ENCODE results near the gene GP1BA.
"Not testable (repeated sequence)": the region's sequence is repeated elsewhere in the genome, so short reads cannot be mapped to it uniquely, and the experiment has no call there.

GP1BA gene

GRCh38 chr17:4919511-4920047, 12.5 kb upstream of the GP1BA start:
- Histone ChIP-seq H3K27me3 (ENCODE audit: control insufficient read depth in 1 of 2, insufficient read depth in 2 of 2, low read length in 2 of 2) (no peaks in the 10 kb centered on the region), H3K9me3 (ENCODE audit: control insufficient read depth in 1 of 2, low read length in 2 of 2) (no peaks in the 10 kb centered on the region), H3K9ac (ENCODE audit: low read depth in 1 of 2, low read length in 2 of 2) (no peak overlapping the region), H3K27ac (ENCODE audit: low read depth, low read length) (no peak overlapping the region), H3K4me1 (ENCODE audit: control insufficient read depth in 1 of 2, insufficient read depth in 2 of 2, low read length in 2 of 2) (no peaks in the 10 kb centered on the region), H3K4me3 (ENCODE audit: low read depth in 1 of 2, low read length in 2 of 2) (no peak overlapping the region), H3K36me3 (ENCODE audit: control insufficient read depth in 1 of 2, insufficient read depth in 2 of 2, low read length in 2 of 2) (no peaks in the 10 kb centered on the region)

DNA sequence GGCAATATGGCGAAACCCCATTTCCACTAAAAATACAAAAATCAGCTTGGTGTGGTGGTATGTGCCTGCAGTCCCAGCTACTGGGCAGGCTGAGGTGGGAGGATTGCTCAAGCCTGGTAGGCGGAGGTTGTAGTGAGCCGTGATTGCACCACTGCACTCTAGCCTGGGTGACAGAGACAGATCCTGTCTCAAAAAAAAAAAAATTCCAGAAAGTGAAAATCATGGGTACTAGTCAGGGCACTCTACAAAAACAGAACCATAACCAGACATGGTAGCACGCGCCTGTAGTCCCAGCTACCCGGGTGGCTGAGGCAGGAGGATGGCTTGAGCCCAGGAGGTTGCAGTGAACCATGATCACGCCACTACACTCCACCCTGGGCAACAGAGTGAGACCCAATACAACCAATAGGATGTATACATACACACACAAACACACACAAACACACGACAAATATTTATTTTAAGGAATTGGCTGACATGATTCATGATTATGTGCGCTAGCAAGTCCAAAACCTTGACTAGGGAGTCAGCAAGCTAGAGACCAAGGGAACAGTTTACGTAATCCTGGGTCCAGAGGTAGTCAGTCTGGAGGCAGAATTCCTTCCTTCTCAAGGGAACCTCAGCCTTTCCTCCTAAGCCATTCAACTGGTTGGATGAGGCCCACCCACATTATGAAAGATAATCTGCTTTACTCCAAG, 11.6 kb upstream of the GP1BA start:
- no peaks in the 10 kb centered on the region for H3K27me3 ChIP-seq (ENCODE audit: control insufficient read depth in 1 of 2, insufficient read depth in 2 of 2, low read length in 2 of 2)
- H3K9ac ChIP-seq (ENCODE audit: low read depth in 1 of 2, low read length in 2 of 2): no peak overlapping the region
- H3K36me3 ChIP-seq (ENCODE audit: control insufficient read depth in 1 of 2, insufficient read depth in 2 of 2, low read length in 2 of 2): no peaks in the 10 kb centered on the region
- H3K27ac ChIP-seq (ENCODE audit: low read depth, low read length): no peak overlapping the region
- no peaks in the 10 kb centered on the region for H3K4me1 ChIP-seq (ENCODE audit: control insufficient read depth in 1 of 2, insufficient read depth in 2 of 2, low read length in 2 of 2)
- no peaks in the 10 kb centered on the region for H3K9me3 ChIP-seq (ENCODE audit: control insufficient read depth in 1 of 2, low read length in 2 of 2)
- H3K4me3 ChIP-seq (ENCODE audit: low read depth in 1 of 2, low read length in 2 of 2): no peak overlapping the region

DNA sequence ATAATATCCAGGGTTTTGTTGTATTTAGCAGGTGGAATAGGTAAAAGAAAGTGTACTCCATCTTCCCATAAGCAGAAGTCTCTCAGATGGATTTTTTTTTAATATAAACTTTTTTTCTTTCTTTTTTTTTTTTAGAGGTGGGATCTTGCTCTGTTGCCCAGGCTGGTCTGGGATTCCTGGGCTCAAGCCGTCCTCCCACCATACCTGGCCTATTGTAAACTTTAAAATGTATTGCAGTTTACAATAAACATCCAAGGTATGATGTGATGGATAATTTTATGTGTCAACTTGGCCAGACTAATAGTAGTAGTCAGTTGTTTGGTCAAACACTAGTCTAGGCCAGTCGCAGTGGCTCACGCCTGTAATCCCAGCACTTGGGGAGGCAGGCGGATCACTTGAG, 10.8 kb upstream of the GP1BA start:
- H3K27ac ChIP-seq (ENCODE audit: low read depth, low read length): no peak overlapping the region
- no peaks in the 10 kb centered on the region for H3K27me3 ChIP-seq (ENCODE audit: control insufficient read depth in 1 of 2, insufficient read depth in 2 of 2, low read length in 2 of 2)
- no peak overlapping the region for H3K4me3 ChIP-seq (ENCODE audit: low read depth in 1 of 2, low read length in 2 of 2)
- H3K9me3 ChIP-seq (ENCODE audit: control insufficient read depth in 1 of 2, low read length in 2 of 2): no peaks in the 10 kb centered on the region
- H3K36me3 ChIP-seq (ENCODE audit: control insufficient read depth in 1 of 2, insufficient read depth in 2 of 2, low read length in 2 of 2): no peaks in the 10 kb centered on the region
- H3K9ac ChIP-seq (ENCODE audit: low read depth in 1 of 2, low read length in 2 of 2): no peak overlapping the region
- no peaks in the 10 kb centered on the region for H3K4me1 ChIP-seq (ENCODE audit: control insufficient read depth in 1 of 2, insufficient read depth in 2 of 2, low read length in 2 of 2)

- H3K36me3 ChIP-seq (ENCODE audit: control insufficient read depth in 1 of 2, insufficient read depth in 2 of 2, low read length in 2 of 2); H3K9me3 ChIP-seq (ENCODE audit: control insufficient read depth in 1 of 2, low read length in 2 of 2); H3K4me1 ChIP-seq (ENCODE audit: control insufficient read depth in 1 of 2, insufficient read depth in 2 of 2, low read length in 2 of 2); H3K9ac ChIP-seq (ENCODE audit: low read depth in 1 of 2, low read length in 2 of 2); H3K4me3 ChIP-seq (ENCODE audit: low read depth in 1 of 2, low read length in 2 of 2); H3K27ac ChIP-seq (ENCODE audit: low read depth, low read length); H3K27me3 ChIP-seq (ENCODE audit: control insufficient read depth in 1 of 2, insufficient read depth in 2 of 2, low read length in 2 of 2): not testable (repeated sequence)
Observed at GRCh38 chr17:4926577-4927335, 5.3 kb upstream of the GP1BA start.

GRCh38 chr17:4928881-4929280, 3.2 kb upstream of the GP1BA start:
- H3K9ac ChIP-seq (ENCODE audit: low read depth in 1 of 2, low read length in 2 of 2): no peak overlapping the region
- H3K27ac ChIP-seq (ENCODE audit: low read depth, low read length): no peak overlapping the region
- no peaks in the 10 kb centered on the region for H3K9me3 ChIP-seq (ENCODE audit: control insufficient read depth in 1 of 2, low read length in 2 of 2)
- H3K4me1 ChIP-seq (ENCODE audit: control insufficient read depth in 1 of 2, insufficient read depth in 2 of 2, low read length in 2 of 2): peaks cover under 1% of the 10 kb centered on the region in 2 donors
- no peaks in the 10 kb centered on the region for H3K27me3 ChIP-seq (ENCODE audit: control insufficient read depth in 1 of 2, insufficient read depth in 2 of 2, low read length in 2 of 2)
- H3K36me3 ChIP-seq (ENCODE audit: control insufficient read depth in 1 of 2, insufficient read depth in 2 of 2, low read length in 2 of 2): no peaks in the 10 kb centered on the region
- no peak overlapping the region for H3K4me3 ChIP-seq (ENCODE audit: low read depth in 1 of 2, low read length in 2 of 2)

GRCh38 chr17:4932756-4933155, 679 bp downstream of the GP1BA start:
- Histone ChIP-seq H3K36me3 (ENCODE audit: control insufficient read depth in 1 of 2, insufficient read depth in 2 of 2, low read length in 2 of 2) (peaks cover 8 to 17% of the 10 kb centered on the region in 2 donors), H3K4me1 (ENCODE audit: control insufficient read depth in 1 of 2, insufficient read depth in 2 of 2, low read length in 2 of 2) (peaks cover 9% of the 10 kb centered on the region in 2 donors), H3K4me3 (ENCODE audit: low read depth in 1 of 2, low read length in 2 of 2) (no peak overlapping the region), H3K9me3 (ENCODE audit: control insufficient read depth in 1 of 2, low read length in 2 of 2) (no peaks in the 10 kb centered on the region), H3K9ac (ENCODE audit: low read depth in 1 of 2, low read length in 2 of 2) (no peak overlapping the region), H3K27ac (ENCODE audit: low read depth, low read length) (no peak overlapping the region), H3K27me3 (ENCODE audit: control insufficient read depth in 1 of 2, insufficient read depth in 2 of 2, low read length in 2 of 2) (no peaks in the 10 kb centered on the region)

GRCh38 chr17:4933646-4934045, 1.6 kb downstream of the GP1BA start:
- H3K9ac ChIP-seq (ENCODE audit: low read depth in 1 of 2, low read length in 2 of 2): no peak overlapping the region
- no peak overlapping the region for H3K4me3 ChIP-seq (ENCODE audit: low read depth in 1 of 2, low read length in 2 of 2)
- peaks cover 12 to 25% of the 10 kb centered on the region in 2 donors for H3K36me3 ChIP-seq (ENCODE audit: control insufficient read depth in 1 of 2, insufficient read depth in 2 of 2, low read length in 2 of 2)
- H3K4me1 ChIP-seq (ENCODE audit: control insufficient read depth in 1 of 2, insufficient read depth in 2 of 2, low read length in 2 of 2): peaks cover 14 to 16% of the 10 kb centered on the region in 2 donors
- H3K27ac ChIP-seq (ENCODE audit: low read depth, low read length): no peak overlapping the region
- H3K9me3 ChIP-seq (ENCODE audit: control insufficient read depth in 1 of 2, low read length in 2 of 2): no peaks in the 10 kb centered on the region
- H3K27me3 ChIP-seq (ENCODE audit: control insufficient read depth in 1 of 2, insufficient read depth in 2 of 2, low read length in 2 of 2): no peaks in the 10 kb centered on the region

- no peak overlapping the region for H3K27ac ChIP-seq (ENCODE audit: low read depth, low read length)
- peaks cover 12 to 25% of the 10 kb centered on the region in 2 donors for H3K36me3 ChIP-seq (ENCODE audit: control insufficient read depth in 1 of 2, insufficient read depth in 2 of 2, low read length in 2 of 2)
- peaks cover 19 to 23% of the 10 kb centered on the region in 2 donors for H3K4me1 ChIP-seq (ENCODE audit: control insufficient read depth in 1 of 2, insufficient read depth in 2 of 2, low read length in 2 of 2)
- H3K9ac ChIP-seq (ENCODE audit: low read depth in 1 of 2, low read length in 2 of 2): no peak overlapping the region
- no peaks in the 10 kb centered on the region for H3K27me3 ChIP-seq (ENCODE audit: control insufficient read depth in 1 of 2, insufficient read depth in 2 of 2, low read length in 2 of 2)
- no peak overlapping the region for H3K4me3 ChIP-seq (ENCODE audit: low read depth in 1 of 2, low read length in 2 of 2)
- H3K9me3 ChIP-seq (ENCODE audit: control insufficient read depth in 1 of 2, low read length in 2 of 2): no peaks in the 10 kb centered on the region
Observed at GRCh38 chr17:4934173-4934979, 2.3 kb downstream of the GP1BA start.

GRCh38 chr17:4935650-4936049, 3.6 kb downstream of the GP1BA start:
- Histone ChIP-seq H3K27ac (ENCODE audit: low read depth, low read length) (no peak overlapping the region), H3K4me3 (ENCODE audit: low read depth in 1 of 2, low read length in 2 of 2) (no peak overlapping the region), H3K36me3 (ENCODE audit: control insufficient read depth in 1 of 2, insufficient read depth in 2 of 2, low read length in 2 of 2) (peaks cover 12 to 25% of the 10 kb centered on the region in 2 donors), H3K9ac (ENCODE audit: low read depth in 1 of 2, low read length in 2 of 2) (no peak overlapping the region), H3K27me3 (ENCODE audit: control insufficient read depth in 1 of 2, insufficient read depth in 2 of 2, low read length in 2 of 2) (no peaks in the 10 kb centered on the region), H3K9me3 (ENCODE audit: control insufficient read depth in 1 of 2, low read length in 2 of 2) (no peaks in the 10 kb centered on the region), H3K4me1 (ENCODE audit: control insufficient read depth in 1 of 2, insufficient read depth in 2 of 2, low read length in 2 of 2) (peaks cover 19 to 25% of the 10 kb centered on the region in 2 donors)

- H3K4me1 ChIP-seq (ENCODE audit: control insufficient read depth in 1 of 2, insufficient read depth in 2 of 2, low read length in 2 of 2): peaks cover 25 to 33% of the 10 kb centered on the region in 2 donors
- no peaks in the 10 kb centered on the region for H3K27me3 ChIP-seq (ENCODE audit: control insufficient read depth in 1 of 2, insufficient read depth in 2 of 2, low read length in 2 of 2)
- H3K36me3 ChIP-seq (ENCODE audit: control insufficient read depth in 1 of 2, insufficient read depth in 2 of 2, low read length in 2 of 2): peaks cover 12 to 25% of the 10 kb centered on the region in 2 donors
- no peaks in the 10 kb centered on the region for H3K9me3 ChIP-seq (ENCODE audit: control insufficient read depth in 1 of 2, low read length in 2 of 2)
- H3K27ac ChIP-seq (ENCODE audit: low read depth, low read length): no peak overlapping the region
- H3K9ac ChIP-seq (ENCODE audit: low read depth in 1 of 2, low read length in 2 of 2): no peak overlapping the region
- no peak overlapping the region for H3K4me3 ChIP-seq (ENCODE audit: low read depth in 1 of 2, low read length in 2 of 2)
Observed at GRCh38 chr17:4936436-4936835, 4.4 kb downstream of the GP1BA start.

Measured in duodenal mucosa (tissue), 2 donors.